WI38 (cell line): Measurements from ENCODE around the gene HDGFL2.

Experiments used
- H3K4me3 ChIP-seq: 2 replicates; pipeline ENCODE4 v1.5.1; 2011; ENCODE audit warnings: low read depth, mild to moderate bottlenecking, control low read depth, low read length
- TF ChIP-seq, protein P1 (sequence below): IDR thresholded peaks from 2 replicates; pipeline ENCODE4 v1.5.1; 2012; ENCODE audit warnings: low read depth, mild to moderate bottlenecking, control low read depth, low read length

Gene HDGFL2

DNA sequence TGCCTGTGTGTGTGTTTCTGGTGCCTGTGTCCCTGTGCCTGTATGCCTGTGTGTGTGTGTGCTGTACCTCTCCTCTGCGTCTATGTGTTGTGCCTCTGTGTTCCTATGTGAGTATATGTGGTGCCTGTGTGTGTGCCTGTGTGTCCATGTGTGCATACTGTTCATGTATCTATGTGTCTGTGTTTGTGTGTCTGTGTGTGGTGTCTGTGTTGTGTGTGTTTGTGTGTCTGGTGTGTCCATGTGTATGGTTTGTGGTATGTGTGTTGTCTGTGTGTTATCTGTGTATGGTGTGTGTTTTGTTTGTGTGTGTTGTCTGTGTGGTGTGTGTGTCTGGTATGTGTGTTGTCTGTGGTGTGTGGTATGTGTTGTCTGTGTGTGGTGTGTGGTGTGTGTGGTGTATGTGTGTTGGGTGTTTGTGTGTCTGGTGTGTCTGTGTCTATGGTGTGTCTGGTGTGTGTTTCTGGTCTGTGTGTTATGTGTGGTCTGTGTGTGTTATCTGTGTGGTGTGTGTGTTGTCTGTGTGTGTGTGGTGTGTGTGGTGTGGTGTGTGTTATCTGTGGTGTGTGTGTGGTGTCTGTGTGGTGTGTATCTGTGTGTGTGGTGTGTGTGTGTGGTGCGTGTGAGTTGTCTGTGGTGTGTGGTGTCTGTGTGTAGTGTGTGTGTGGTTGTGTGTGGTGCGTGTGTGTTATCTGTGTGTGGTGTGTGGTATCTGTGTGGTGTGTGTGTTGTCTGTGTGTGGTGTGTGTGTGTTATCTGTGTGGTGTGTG lies 20.4 kb downstream of the HDGFL2 start:
- no peak overlapping the region for H3K4me3 ChIP-seq
- TF ChIP-seq, protein P1, sequence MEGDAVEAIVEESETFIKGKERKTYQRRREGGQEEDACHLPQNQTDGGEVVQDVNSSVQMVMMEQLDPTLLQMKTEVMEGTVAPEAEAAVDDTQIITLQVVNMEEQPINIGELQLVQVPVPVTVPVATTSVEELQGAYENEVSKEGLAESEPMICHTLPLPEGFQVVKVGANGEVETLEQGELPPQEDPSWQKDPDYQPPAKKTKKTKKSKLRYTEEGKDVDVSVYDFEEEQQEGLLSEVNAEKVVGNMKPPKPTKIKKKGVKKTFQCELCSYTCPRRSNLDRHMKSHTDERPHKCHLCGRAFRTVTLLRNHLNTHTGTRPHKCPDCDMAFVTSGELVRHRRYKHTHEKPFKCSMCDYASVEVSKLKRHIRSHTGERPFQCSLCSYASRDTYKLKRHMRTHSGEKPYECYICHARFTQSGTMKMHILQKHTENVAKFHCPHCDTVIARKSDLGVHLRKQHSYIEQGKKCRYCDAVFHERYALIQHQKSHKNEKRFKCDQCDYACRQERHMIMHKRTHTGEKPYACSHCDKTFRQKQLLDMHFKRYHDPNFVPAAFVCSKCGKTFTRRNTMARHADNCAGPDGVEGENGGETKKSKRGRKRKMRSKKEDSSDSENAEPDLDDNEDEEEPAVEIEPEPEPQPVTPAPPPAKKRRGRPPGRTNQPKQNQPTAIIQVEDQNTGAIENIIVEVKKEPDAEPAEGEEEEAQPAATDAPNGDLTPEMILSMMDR = no peak

GRCh38 chr19:4493104-4493928 lies 21.2 kb downstream of the HDGFL2 start:
- TF ChIP-seq, protein P1 = no peak

GRCh38 chr19:4493929-4494690 lies 22.0 kb downstream of the HDGFL2 start:
- TF ChIP-seq, protein P1 = no peak
- no peak overlapping the region for H3K4me3 ChIP-seq

More at GRCh38 chr19:4493104-4493928, 21.2 kb downstream of the HDGFL2 start:
- H3K4me3 ChIP-seq = no peak overlapping the region

DNA sequence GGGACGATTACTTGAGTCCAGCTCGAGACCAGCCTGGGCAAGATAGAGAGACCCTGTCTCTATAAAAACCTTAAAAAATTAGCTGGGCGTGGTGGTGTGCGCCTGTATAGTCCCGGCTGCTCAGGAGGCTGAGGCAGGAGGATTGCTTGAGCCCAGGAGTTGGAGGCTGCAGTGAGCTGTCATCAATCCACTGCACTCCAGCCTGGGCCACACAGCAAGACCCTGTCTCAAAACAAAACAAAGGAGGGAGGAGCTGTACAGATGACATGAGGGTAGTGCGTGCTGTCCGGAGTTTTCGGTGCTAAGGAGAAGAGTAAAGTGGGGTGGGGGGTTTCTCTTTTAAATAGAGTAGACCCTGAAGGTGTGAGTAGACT lies 22.6 kb downstream of the HDGFL2 start:
- TF ChIP-seq, protein P1 = no peak
- no peak overlapping the region for H3K4me3 ChIP-seq

DNA sequence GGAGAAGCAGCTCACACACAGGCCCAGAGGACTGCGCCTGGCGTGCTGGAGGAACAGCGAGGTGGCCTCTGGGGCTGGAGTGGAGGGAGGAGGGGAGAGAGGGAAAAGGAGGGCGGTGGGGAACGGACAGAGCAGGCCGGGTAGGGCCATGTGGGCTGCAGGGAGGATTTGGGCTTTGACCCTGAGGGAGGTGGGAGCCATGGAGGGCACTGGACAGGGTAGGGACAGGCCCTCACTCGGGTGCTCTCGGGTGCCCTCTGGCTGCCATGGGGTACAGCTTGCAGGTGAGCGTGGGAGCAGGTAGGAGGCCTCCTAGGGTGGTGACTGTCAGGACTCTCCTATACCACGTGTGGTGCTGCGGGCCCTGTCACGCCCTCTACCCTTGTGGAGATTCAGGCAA lies 23.4 kb downstream of the HDGFL2 start:
- TF ChIP-seq, protein P1 = no peak
- no peak overlapping the region for H3K4me3 ChIP-seq

DNA sequence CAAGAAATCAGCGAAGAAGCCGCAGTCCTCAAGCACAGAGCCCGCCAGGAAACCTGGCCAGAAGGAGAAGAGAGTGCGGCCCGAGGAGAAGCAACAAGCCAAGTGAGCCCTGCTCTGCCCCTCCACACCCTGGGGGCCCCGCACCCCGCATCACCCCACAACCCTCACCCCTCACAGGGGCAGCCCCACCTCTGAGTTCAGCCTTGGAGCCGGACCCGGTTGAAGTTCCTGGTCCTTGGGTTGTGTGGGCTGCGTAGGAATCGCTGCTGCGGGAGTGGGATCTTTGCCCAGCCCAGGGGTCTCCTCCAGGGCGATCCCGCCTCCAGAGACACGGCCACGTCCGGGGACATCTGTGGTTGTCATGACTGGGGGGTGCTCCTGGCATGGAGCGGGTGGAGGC lies 24.2 kb downstream of the HDGFL2 start:
- TF ChIP-seq, protein P1 = no peak
- H3K4me3 ChIP-seq = no peak overlapping the region
